LoVo (cell line): Measurements from ENCODE around the gene CNTN5.
"Not testable (repeated sequence)": the region's sequence is repeated elsewhere in the genome, so short reads cannot be mapped to it uniquely, and the experiment has no call there.

Experiments
- DNase-seq: peaks from one replicate; pipeline ENCODE4 v3.0.0-alpha.2; 2016; ENCODE audit warnings: low spot score

Gene CNTN5

GRCh38 chr11:99275521-99275920, 254.8 kb downstream of the CNTN5 start:
- DNase-seq, result no peak

- DNase-seq, result no peak
These were observed 256.5 kb downstream of the CNTN5 start for GRCh38 chr11:99277281-99277680.

- no peak for DNase-seq
These were observed 258.5 kb downstream of the CNTN5 start for GRCh38 chr11:99279266-99279665.

GRCh38 chr11:99281331-99281730, 260.6 kb downstream of the CNTN5 start:
- no peak for DNase-seq

DNA sequence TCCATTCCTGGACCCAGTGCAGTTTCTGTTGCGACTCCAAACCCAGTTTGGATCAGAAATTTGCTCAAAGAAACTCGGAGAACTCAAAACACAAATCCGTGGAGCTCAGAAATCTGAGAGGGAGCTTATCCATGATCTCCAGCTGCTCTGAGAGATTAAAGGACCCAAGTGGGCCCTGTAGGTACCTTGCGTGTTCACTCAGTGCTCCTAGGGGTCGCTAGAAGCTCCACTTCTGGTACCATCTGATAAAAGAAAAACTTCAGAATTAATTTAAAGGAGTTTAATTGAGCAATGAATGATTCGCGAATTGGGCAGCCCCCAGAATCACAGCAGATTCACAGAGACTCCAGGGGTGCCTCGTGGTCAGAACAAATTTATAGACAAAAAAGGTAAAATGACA, 277.2 kb downstream of the CNTN5 start:
- DNase-seq, result not testable (repeated sequence)

GRCh38 chr11:99307510-99308088, 286.9 kb downstream of the CNTN5 start:
- DNase-seq, result no peak

GRCh38 chr11:99311870-99312269, 291.1 kb downstream of the CNTN5 start:
- DNase-seq, result no peak

- DNase-seq, result no peak
These were observed 296.2 kb downstream of the CNTN5 start for GRCh38 chr11:99316776-99317520.

DNA sequence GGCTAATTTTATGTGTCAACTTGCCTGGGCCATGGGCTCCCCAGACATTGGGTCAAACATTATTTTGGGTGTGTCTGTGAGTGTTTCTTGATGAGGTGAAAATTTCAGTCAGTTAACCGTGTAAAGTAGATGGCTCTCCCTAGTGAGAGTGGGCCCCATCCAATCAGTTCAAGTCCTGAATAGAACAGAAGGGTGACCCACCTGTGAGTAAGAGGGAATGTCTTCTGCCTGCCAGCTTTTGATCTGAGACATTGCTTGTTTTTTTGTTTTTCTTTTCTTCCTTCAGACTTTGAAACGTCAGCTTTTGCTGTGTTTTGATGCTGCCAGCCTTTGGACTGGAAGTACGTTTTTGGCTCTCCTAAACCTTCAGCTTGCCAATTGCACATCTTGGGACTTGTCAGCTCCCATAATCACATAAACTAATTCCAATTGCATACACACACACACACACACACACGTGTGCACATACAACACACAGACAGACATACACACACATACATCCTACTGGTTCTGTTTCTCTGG, 300.1 kb downstream of the CNTN5 start:
- DNase-seq, result no peak

DNA sequence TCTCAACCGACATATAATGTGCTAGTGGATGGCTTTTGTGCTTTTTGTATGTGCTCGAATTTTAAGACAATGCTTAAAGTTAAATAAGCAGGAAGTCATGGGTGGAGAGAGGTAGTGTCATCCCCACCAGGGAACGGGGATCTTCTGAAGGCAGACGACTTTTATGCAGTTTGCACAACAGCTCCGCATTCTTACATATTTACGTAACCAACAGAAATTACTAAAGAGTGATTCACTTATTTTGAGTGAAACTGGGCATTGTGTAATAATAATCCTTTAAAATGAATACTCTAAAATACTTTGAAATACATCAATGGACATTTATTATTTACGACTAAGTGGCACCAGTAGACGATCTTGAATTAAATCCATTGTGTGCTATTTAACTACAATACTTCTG, 305.1 kb downstream of the CNTN5 start:
- no peak for DNase-seq

DNA sequence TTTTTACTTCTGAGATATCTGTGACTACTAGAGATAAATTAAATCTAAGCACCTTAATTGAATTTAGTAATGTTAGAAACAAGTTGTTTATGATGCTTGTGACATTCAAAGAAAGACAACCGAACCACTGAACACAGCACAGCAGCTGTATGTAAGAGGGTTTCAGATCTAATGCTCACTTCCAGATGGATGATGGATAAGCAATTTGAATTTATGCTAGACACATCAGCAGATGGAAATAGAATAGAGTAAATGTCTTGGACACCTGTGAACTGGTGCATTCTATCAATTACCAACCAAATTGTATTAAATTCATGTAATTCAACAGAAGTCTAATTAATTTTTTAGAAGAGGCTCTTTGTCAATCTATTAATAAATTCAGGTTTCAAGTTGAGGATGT, 306.3 kb downstream of the CNTN5 start:
- DNase-seq, result no peak

DNA sequence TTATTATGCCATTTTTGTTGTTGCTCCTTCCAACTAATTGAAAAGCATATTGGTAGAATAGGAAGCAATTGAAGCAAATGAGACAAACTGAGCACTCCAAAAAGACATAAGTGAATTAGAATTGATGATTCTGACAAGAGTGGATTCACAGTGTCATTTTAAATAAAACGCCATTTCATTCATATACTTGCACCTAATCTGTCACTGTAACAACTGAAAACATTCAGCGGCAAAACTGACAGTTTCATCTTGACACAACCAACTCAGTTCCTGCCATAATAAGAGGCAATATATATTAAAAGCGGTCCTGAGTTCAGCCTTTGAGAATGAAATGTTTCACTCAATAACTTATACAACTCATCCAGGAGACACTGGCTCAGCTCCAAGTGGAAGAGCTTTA, 306.8 kb downstream of the CNTN5 start:
- no peak for DNase-seq

GRCh38 chr11:99333621-99334020, 312.9 kb downstream of the CNTN5 start:
- no peak for DNase-seq

GRCh38 chr11:99343117-99343516, 322.4 kb downstream of the CNTN5 start:
- no peak for DNase-seq

DNA sequence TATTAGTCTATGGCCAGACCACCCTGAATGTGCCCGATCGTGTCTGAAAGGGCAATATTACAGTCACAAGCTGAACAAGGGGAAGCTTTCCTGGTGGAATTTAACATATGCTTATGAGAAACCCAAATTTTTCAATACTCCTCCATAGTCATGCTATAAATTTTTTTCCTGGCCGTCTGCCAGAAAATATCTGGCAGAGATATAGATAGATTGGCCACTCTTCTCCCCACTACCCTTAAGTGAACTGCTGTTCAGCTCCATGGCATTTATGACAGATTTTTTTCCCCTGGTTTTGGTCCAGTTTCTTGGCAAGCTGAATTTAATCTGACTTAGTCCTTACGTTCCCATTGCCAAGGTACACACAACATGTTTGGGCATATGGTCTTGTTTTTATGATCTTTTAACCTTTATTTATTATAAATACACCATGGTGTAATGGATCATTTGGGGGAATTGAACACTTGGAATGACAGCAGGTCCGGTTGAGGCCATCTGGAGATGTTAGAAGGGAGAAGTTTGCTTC, 328.5 kb downstream of the CNTN5 start:
- no peak for DNase-seq

- DNase-seq, result no peak
These were observed 330.9 kb downstream of the CNTN5 start for GRCh38 chr11:99351624-99352023.

GRCh38 chr11:99352642-99353041, 331.9 kb downstream of the CNTN5 start:
- no peak for DNase-seq

DNA sequence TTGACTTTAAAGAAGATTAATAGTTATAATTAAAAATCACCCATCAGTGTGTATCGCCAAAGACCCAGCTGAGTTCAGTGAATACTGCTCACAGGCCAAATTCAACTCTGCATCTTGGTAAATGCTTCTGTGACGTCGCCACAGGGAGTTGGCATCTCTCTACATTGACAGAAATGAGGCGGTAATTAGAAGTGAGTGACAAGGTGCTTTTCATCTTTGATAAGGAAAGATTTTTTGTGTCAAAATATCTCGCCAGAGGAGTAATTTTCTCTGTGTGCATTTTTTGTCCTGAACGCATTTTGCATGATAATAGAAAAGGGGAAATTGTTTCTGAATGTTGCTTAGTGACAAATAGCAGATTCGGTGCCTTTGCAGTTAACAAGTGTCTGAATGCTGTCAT, 345.8 kb downstream of the CNTN5 start:
- no peak for DNase-seq

DNA sequence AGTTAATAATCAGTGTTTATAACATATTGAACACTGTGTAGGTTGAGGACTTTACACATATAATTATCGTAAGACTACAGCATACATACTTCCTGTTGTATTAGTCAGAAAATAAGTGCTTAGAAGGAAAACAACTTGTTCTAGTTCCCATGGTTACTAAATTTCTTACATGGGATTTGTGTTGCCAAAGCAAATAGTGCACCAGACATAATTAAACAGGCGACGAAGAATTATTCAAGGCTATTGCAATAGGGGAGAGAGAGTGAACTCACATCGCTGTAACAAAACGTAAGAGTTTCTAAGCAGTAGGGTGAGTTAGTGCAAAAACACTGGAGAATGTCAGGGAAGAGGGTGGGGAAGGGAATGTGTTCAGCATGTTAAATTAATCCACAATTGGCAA, 347.8 kb downstream of the CNTN5 start:
- no peak for DNase-seq

DNA sequence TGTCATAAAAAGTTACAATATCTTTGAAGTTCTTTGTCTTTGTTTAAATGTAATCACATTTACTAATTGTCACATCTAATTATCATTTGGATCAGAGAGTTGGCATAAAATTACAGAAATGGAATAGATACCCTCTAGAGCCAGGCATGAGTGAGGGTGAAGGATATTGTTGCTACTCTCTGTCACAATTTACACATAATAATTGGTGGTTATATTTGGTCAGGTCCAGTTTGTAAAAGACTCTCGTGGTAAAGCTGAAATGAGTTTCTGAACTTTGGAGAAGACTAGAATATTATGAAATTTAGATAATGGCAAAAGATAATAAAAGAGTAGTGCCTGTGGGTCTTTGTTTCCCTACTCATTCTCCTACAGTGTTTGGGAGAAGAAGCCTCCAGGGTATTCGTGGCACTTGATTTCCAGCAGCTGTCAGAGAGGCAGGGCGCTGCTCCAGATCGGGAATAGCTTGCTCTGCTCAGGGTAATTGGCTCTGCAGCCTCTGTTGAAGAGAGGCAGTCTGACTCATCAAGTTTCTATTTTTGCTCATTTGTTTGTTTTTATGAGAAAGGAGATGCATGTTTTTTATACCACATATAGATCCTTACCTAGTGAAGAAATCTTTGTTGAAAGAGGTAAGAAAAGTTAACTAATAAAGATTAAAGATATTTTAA, 349.9 kb downstream of the CNTN5 start:
- peak; percentile 6 for DNase-seq

- no peak for DNase-seq
These were observed 350.5 kb downstream of the CNTN5 start for GRCh38 chr11:99371257-99371656.

- no peak for DNase-seq
These were observed 355.7 kb downstream of the CNTN5 start for GRCh38 chr11:99376463-99376862.

DNA sequence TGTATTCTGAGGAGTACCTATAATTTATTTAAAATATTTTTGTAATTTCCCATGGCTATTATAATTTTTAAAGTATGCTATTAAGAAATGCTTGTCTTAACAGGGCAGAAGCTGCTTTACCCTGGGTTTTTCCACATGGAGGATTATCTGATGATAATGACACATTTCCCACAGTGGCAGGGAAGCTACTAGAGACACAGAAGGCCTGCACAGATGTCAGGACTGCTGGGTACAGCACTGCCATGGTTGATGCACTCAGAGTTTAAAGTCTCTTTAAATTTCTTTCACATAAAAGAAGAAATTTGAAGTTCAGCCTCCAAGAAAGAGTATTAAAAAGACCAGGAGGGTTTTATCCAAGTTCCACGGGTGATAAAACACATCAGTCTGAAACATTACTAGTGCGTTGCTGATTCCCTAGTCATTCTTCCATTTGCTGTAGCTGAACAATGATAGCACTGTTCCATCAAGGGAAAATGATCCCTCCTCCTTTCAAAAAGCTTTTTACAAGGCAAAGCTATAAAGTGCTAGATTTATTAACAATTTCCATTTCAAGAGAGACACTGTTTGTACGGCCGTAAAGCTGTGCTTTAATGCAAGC, 363.0 kb downstream of the CNTN5 start:
- DNase-seq, result no peak
